Breast epithelium (tissue), 4 donors: ENCODE results near the gene THSD1. TPM values are rescaled to one million over a fixed set of nuclear protein-coding genes. Genes with fewer than 3 reads are reported as not detected.
A peak's percentile ranks its signal among the peaks of the same experiment; 100 is the strongest.

Source experiments
- DNase-seq, 2 donors: peaks; one replicate each; pipeline ENCODE4 v3.0.0-alpha.2; 2019; ENCODE audit warnings: low spot score in 2 of 2
- H3K27ac ChIP-seq, 2 donors: fragments of 200-600 bp; sonication (generic) in 1 of 2; one replicate each; pipeline ENCODE4 v1.5.1; 2016 to 2019; ENCODE audit warnings: mild to moderate bottlenecking in 1 of 2
- H3K27me3 ChIP-seq, 2 donors: fragments of 200-600 bp; sonication (generic) in 1 of 2; one replicate each; pipeline versions ENCODE4 v1.5.1 to v1.6.0; 2017 to 2019; ENCODE audit warnings: control low read depth in 1 of 2, mild to moderate bottlenecking in 1 of 2
- H3K36me3 ChIP-seq: fragments of 200-600 bp; one replicate; pipeline ENCODE4 v1.5.1; 2019
- H3K4me1 ChIP-seq, 2 donors: fragments of 200-600 bp; sonication (generic); one replicate each; pipeline ENCODE4 v1.5.1; 2016 to 2019; ENCODE audit warnings: control low read depth in 1 of 2
- H3K4me3 ChIP-seq, 3 donors: fragments of 200-600 bp; sonication (generic); 1 replicate in 2 of 3; 2 replicates in 1 of 3; pipeline ENCODE4 v1.5.1; 2016 to 2019; ENCODE audit warnings: mild to moderate bottlenecking in 3 of 3, moderate library complexity in 2 of 3
- H3K9me3 ChIP-seq, 2 donors: fragments of 200-600 bp; sonication (generic) in 1 of 2; one replicate each; pipeline ENCODE4 v1.5.1; 2016 to 2019; ENCODE audit warnings: control low read depth in 1 of 2
- POLR2A ChIP-seq: fragments of 450-650 bp; IDR thresholded peaks from one replicate; pipeline ENCODE4 v1.6.1; 2016; ENCODE audit warnings: antibody characterized with exemption, mild to moderate bottlenecking, moderate library complexity
- POLR2AphosphoS5 ChIP-seq, 3 donors: sonication (generic); formaldehyde crosslinking; IDR thresholded peaks; one replicate each; pipeline ENCODE4 v1.6.1; 2017; ENCODE audit warnings: antibody characterized with exemption in 3 of 3
- intact Hi-C: fragments of 100-400 bp; cut with DNase I; formaldehyde crosslinking; loops from one replicate; pipeline ENCODE4 v1.15.1; 2023; ENCODE audit warnings: low total_unique reads
- total RNA-seq, 3 donors: library from RNA; depleted of rRNA; stranded (reverse); fragments of >200 nt; gene quantifications; one replicate each; pipeline ENCODE4 v1.1.0, GENCODE V29; 2016
- TF ChIP-seq, protein P1 (sequence below), 3 donors: fragments of 450-650 bp; IDR thresholded peaks; one replicate each; pipeline ENCODE4 v1.5.1; 2016 to 2017; ENCODE audit warnings: antibody characterized with exemption in 3 of 3, mild to moderate bottlenecking in 3 of 3, moderate library complexity in 3 of 3

Gene THSD1
- total RNA-seq, 3 donors from 2014 or later, result 5.8 to 9.8 (median 9.1) TPM

- no peak for TF ChIP-seq POLR2A
- TF ChIP-seq POLR2AphosphoS5 (IDR thresholded peaks at IDR 0.05), result no peak
- TF ChIP-seq, protein P1, sequence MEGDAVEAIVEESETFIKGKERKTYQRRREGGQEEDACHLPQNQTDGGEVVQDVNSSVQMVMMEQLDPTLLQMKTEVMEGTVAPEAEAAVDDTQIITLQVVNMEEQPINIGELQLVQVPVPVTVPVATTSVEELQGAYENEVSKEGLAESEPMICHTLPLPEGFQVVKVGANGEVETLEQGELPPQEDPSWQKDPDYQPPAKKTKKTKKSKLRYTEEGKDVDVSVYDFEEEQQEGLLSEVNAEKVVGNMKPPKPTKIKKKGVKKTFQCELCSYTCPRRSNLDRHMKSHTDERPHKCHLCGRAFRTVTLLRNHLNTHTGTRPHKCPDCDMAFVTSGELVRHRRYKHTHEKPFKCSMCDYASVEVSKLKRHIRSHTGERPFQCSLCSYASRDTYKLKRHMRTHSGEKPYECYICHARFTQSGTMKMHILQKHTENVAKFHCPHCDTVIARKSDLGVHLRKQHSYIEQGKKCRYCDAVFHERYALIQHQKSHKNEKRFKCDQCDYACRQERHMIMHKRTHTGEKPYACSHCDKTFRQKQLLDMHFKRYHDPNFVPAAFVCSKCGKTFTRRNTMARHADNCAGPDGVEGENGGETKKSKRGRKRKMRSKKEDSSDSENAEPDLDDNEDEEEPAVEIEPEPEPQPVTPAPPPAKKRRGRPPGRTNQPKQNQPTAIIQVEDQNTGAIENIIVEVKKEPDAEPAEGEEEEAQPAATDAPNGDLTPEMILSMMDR (IDR thresholded peaks at IDR 0.05), result no peak
- no peak for DNase-seq
- intact Hi-C loops, result no loop called here
- Histone ChIP-seq H3K9me3 (no peaks in the 10 kb centered on the region), H3K36me3 (no peaks in the 10 kb centered on the region), H3K27me3 (no peaks in the 10 kb centered on the region), H3K27ac (no peak overlapping the region), H3K4me1 (no peaks in the 10 kb centered on the region), H3K4me3 (no peak overlapping the region)
These were observed 18.3 kb downstream of the THSD1 start for GRCh38 chr13:52387721-52388120.

GRCh38 chr13:52385870-52386269, 20.1 kb downstream of the THSD1 start:
- H3K4me3 ChIP-seq, result no peak overlapping the region
- no peak overlapping the region for H3K27ac ChIP-seq
- no peaks in the 10 kb centered on the region for H3K9me3 ChIP-seq
- no peaks in the 10 kb centered on the region for H3K4me1 ChIP-seq
- H3K27me3 ChIP-seq, result no peaks in the 10 kb centered on the region
- intact Hi-C loops, result no loop called here
- no peak for DNase-seq
- no peak for TF ChIP-seq POLR2AphosphoS5 (IDR thresholded peaks at IDR 0.05)
- no peak for TF ChIP-seq POLR2A
- TF ChIP-seq, protein P1 (IDR thresholded peaks at IDR 0.05), result no peak
- no peaks in the 10 kb centered on the region for H3K36me3 ChIP-seq

DNA sequence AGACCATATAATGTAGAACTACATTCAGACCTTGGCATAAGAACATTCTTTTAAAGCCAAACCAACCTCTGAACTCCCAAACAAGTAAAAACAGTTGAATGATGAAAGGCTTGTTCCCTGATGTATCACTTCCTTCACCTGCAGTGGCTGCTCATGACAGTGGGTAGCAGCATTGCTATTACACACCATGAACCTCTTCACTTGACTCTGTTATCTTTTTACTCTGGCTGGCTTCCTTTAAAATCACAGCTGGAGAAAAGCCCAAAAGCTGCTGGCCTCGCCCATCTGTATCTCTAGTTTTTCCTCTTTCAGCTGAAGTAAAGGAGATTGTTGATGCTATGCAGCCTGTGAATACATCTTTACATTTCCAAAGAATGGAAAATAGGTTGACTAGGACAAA, 22.6 kb downstream of the THSD1 start:
- Histone ChIP-seq H3K27me3 (no peaks in the 10 kb centered on the region), H3K27ac (no peak overlapping the region), H3K4me1 (no peaks in the 10 kb centered on the region), H3K36me3 (no peaks in the 10 kb centered on the region), H3K9me3 (no peaks in the 10 kb centered on the region), H3K4me3 (no peak overlapping the region)
- no peak for DNase-seq
- intact Hi-C loops, result no loop called here
- TF ChIP-seq POLR2AphosphoS5 (IDR thresholded peaks at IDR 0.05) (no peak), POLR2A (no peak)
- TF ChIP-seq, protein P1 (IDR thresholded peaks at IDR 0.05), result no peak

DNA sequence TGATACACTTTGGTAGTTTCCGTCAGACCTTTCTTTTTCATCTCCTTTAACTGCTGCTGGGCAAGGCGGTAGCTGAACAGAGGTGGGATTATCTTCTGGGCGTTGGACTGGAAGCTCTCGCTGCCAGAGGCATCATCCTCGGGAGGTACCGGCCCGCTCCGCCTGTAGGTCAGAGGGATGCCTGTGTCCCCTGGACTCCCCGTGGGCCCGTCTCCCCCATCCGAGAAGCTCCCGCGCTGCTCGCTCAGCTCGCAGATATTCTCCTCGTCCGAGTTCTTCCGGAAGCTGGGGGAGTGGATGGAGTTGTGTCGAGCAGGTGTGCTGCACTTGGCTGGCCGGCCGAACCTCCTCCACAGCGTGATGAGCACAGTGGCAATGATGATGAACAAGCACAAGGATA, 27.7 kb downstream of the THSD1 start:
- H3K9me3 ChIP-seq, result no peaks in the 10 kb centered on the region
- DNase-seq, result no peak
- no peak overlapping the region for H3K4me3 ChIP-seq
- no peaks in the 10 kb centered on the region for H3K27me3 ChIP-seq
- no peak for TF ChIP-seq POLR2A
- TF ChIP-seq POLR2AphosphoS5 (IDR thresholded peaks at IDR 0.05), result no peak
- TF ChIP-seq, protein P1 (IDR thresholded peaks at IDR 0.05), result no peak
- H3K36me3 ChIP-seq, result no peaks in the 10 kb centered on the region
- intact Hi-C loops, result no loop called here
- no peaks in the 10 kb centered on the region for H3K4me1 ChIP-seq
- H3K27ac ChIP-seq, result no peak overlapping the region

GRCh38 chr13:52377898-52378297, 28.1 kb downstream of the THSD1 start:
- intact Hi-C loops, result no loop called here

More at GRCh38 chr13:52377898-52378297, 28.1 kb downstream of the THSD1 start:
- Histone ChIP-seq H3K9me3 (no peaks in the 10 kb centered on the region), H3K27ac (peak overlapping the region in 1 of 2 donors; percentile 25), H3K4me3 (no peak overlapping the region), H3K36me3 (no peaks in the 10 kb centered on the region), H3K4me1 (no peaks in the 10 kb centered on the region), H3K27me3 (no peaks in the 10 kb centered on the region)
- DNase-seq, result no peak
- TF ChIP-seq, protein P1 (IDR thresholded peaks at IDR 0.05), result no peak
- no peak for TF ChIP-seq POLR2AphosphoS5 (IDR thresholded peaks at IDR 0.05)
- no peak for TF ChIP-seq POLR2A
